CD4-positive, alpha-beta T cell treated with Interleukin-6 for 4 hours (primary cell): ENCODE data around the gene FRS3.

ENCODE experiments used
- DNase-seq: peaks from one replicate; pipeline ENCODE4 v3.0.0-alpha.2; 2020; ENCODE audit warnings: mixed read lengths

FRS3 gene

DNA sequence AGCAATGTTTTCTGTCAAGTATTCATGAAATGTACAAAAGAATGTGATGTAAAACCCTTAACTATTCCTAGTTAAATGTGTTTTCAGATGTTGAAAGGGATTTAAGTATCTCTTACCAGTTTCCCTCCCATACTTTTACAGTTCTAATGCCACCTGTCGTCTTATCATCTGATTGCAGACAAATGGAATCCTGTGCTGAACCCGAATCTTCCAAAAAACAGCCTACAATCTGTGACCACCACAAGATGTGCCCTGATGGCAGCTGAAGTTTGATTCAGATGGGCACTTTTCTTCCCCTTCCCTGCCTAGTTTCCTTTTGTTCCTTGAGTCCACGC lies 9.7 kb upstream of the FRS3 start:
- DNase-seq: no peak

DNA sequence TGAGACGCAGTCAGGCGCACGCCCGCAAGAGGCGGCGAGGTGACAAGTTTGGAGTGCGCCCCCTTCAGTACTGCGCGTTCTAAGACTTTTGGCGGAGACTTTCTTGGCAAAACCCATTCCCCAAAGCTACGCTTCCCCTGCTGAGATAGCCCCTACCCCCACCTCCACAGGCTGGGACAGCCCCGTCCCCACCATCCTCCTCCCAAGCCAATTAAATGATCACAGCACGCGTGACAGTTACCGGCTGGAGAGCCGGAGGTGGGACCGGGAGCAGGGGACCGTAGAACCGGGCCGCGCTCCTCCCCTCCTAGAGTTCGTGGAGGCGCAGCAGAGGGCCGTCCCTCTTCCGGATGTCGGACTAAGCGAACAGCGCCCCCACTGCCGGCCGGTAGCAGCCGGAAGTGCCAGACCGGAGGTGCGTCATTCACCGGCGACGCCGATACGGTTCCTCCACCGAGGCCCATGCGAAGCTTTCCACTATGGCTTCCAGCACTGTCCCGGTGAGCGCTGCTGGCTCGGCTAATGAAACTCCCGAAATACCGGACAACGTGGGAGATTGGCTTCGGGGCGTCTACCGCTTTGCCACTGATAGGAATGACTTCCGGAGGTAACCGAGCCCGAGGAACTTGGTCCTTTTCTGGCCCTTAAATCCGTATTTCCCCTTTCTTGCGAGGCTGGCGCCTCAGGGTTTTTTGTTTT lies 7.7 kb upstream of the FRS3 start, which contains the start of gene TOMM6:
TOMM6 (plus strand) TSS at position 476 of the 699 bp plus-strand sequence; CDS start at position 480, 4 bp downstream.
- DNase-seq: peak; percentile 96

DNA sequence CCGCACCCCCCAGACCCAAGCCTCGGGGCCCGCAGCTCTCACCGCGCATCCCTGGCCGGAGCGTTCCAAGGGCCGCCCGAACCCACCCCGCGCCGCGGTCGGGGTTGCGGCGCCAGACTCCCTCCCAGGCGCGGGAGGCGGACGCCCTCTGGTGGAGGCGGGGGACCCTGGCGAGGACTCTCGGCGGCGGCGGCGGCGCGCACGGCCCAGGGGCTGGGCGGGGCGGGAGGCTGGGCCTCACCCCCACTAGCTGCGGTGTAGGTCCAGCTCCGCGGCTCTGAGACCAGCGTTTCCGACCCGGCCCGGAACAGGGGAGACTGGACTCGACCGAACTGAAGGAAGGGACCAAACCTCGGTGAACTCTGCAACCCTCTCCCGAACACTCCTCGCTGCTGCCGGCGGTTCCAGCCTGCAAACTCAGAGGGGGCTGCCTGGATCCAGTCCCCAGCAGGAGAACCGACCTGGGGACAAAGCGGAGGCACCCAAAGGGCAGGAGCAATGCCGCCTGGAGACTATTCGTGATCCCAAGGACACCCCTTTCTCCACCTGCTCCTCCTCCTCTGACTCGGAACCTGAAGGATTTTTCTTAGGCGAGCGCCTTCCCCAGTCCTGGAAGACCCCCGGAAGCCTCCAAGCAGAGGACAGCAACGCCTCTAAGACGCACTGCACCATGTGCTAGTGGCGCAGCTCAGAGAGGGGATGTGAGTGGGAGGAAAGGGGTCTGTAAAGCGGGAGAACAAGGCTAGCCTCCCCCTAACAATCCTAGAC lies 6.9 kb upstream of the FRS3 start:
- peak; percentile 90 for DNase-seq

DNA sequence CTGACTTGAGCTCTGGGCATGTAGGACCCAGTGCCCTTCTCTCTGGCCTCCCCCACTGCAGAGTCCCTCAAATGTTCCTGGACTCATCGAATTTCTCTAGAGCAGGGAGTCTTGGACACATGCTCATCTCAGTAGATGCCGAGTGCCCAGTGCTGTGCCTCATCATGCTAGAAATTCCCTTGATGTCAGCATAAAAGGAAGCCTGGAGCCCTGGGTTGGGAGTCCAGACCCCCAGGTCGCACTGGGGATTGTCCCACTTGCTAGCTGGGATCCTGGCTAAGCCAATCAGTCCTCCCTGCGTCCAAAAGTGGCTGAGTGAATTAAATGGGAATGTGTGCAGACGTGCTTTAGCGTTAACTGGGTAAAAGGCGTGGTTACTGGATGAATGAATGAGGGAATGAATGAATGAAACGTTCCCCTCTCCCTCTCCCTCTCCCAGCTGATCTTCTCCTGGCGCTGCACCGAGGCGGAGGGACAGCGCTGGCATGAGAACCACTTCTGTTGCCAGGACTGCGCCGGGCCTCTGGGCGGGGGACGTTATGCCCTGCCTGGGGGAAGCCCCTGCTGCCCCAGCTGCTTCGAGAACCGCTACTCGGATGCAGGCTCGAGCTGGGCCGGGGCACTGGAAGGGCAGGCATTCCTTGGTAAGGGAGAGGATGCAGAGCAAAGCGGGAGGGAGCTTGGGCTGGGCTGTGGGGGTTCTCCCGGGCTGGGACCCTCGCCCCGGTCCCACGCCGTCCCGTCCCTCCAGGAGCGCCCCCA lies 6.2 kb upstream of the FRS3 start:
- DNase-seq: no peak

DNA sequence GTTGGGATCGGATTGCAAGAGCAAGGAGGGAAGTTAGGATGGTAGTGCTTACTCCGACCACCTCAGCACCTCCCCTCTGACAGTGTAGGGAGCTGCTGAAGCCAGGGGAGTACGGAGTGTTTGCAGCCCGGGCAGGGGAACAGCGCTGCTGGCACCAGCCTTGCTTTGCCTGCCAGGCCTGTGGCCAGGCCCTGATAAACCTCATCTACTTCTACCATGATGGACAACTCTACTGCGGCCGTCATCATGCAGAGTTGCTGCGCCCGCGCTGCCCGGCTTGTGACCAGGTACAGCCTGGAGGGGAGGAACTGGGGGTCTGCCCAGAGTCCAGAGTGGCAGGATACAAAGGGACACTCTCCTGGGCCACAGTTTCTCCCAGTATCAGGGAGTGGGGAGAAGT lies 5.6 kb upstream of the FRS3 start:
- DNase-seq: no peak

DNA sequence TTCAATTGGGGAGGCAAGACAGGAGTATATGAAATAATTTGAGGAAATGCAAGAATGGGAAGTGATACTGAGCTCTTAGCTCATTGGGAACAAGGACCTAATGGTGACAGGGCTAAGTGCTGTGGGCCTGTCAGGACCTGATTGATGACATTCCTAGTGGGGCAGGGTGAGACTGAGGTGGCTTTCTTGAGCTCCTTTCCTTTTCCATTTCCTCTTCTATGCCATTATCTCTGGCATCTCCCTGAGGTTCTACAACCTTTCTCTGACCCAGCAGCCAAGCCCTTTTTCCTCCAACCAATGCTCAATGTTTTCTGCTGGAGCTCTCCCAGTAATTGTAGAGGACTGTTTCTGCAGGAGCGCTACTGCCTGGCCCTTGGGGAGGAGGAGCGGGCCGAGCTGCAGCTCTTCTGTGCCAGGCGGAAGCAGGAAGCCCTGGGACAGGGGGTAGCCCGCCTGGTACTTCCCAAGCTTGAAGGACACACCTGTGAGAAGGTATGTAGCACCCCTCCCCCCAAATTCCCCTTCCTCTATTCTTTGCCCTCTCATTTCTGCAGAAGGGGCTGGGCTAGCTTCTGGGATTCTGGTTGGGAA lies 5.0 kb upstream of the FRS3 start:
- DNase-seq: no peak

DNA sequence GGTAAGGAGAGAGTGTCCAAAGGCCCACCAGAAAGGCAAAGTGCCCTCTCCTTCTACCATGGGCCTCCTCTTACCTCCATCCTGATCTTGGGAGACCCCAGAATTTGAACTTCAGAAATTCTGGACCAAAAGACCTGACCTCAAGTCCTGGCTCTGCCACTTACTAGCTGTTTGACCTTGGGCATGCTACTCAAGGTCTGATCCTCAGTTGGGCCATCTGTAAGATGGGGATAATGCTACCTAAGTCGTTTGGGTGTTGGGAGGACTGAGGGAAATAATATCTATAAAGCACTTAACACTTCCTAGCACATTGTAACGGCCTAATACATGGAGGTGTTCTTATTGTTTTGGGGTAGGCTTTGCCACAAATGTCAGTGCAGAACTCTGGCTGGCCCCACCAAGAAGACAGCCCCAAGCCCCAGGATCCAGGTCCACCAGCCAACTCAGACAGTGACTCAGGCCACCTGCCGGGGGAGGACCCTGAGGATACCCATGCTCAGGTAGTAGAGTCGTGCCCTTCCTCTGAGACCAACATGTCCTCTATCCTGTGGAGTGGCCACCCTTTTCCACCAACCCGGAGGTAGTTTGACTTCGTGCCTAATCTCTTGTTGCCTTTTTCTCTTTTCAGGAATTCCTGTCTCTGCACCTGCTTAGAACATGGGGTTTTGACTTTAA lies 3.5 kb upstream of the FRS3 start:
- no peak for DNase-seq

DNA sequence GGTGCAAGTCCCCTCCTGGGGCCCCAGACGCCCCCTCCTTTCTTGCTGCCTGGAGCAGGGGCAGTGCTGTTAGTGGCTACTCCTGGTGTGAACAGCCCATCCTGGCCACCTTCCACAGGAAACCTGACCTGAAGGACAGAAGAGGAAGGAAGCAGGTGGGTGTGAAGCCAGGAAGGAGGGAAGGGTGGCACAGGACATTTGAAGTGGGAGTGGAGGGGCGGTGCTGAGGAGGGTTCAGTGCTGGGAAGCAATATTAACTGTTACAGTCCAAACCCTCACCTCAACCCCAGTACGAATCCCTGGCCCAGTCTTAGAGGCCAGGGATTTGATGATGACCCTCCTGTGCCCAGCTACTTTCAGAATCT lies 1.6 kb upstream of the FRS3 start:
- no peak for DNase-seq

DNA sequence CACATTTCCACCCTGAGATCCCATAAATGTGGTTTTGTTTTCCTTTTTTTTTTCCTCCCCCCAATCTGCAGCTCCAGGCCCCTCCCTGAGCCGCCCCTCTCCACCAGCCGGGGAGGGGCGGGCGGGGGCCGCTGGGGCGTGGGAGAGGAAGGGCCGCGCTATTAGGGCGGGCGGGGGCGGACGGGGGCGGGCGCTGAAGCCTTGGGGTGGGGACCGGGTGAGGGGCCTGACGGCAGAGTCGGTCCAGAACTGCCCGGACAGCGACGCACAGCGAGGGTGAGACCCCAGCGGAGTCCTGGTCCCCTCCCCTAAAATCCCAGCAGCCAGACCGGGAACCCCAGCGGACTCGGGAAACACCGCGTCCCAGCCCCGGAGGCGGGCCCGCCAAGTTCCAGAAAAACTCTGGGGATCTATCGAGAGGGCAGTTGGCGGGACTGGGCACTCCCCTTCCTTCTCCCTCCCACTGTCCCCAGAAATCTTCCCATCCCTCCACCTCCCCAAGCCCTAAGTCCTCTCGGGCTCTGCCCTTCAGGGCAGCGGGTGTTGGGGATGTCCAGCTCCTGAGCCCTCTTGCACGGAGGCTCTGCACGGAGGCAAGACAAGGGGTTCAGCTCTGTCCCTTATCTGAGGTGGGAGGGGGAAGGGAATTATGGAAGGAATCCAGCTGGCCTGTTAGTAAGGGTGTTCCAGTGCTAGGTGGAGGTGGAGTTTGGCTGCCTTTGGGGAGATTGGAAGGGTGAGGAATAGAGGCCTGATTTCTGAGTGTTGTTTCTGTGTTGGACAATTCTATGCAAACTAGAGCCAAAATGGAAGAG lies 1.1 kb upstream of the FRS3 start, which contains the start of gene PRICKLE4:
PRICKLE4 (plus strand) TSS at position 232 of the 815 bp plus-strand sequence. CDS start 2,692 bp downstream, outside the sequence.
- no peak for DNase-seq

DNA sequence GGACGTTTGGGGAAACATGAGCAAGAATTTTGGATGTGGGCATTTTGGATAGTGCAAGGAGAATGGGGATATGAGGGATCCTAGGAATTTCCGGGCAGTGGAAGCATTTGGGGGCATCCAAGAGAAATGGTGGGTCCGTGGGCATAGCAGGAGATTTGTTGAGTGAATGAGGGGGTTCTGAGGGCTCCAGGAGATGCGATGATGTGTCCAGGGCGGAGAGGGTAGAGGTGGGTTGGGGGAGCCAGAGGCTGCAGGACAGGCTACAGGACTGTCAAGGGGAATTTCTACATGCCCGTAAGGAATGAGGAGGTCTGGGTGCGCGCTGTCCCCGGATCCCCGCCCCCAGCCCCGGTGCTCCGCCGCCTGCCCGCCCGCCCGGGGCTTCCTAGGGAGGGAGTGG lies 364 bp downstream of the FRS3 start:
- no peak for DNase-seq

DNA sequence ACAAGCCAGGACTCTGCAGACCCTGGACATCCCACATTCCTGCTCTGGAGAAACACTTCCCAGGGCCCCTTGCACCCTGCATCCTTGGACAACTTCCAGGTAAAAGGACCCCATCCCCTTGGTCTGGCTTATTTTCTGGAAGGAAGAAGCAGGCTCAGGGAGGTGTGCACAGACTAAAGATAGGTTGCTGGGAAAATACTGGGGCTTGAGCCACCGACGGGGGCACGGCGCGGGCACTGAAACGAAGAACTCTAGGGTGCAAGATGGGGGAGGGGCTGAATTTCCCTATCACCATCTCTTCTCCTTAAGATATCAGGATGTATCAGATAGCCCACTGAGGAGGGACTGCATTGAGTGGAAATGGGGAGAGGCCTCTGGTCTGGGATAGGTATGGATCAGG lies 805 bp downstream of the FRS3 start:
- no peak for DNase-seq

DNA sequence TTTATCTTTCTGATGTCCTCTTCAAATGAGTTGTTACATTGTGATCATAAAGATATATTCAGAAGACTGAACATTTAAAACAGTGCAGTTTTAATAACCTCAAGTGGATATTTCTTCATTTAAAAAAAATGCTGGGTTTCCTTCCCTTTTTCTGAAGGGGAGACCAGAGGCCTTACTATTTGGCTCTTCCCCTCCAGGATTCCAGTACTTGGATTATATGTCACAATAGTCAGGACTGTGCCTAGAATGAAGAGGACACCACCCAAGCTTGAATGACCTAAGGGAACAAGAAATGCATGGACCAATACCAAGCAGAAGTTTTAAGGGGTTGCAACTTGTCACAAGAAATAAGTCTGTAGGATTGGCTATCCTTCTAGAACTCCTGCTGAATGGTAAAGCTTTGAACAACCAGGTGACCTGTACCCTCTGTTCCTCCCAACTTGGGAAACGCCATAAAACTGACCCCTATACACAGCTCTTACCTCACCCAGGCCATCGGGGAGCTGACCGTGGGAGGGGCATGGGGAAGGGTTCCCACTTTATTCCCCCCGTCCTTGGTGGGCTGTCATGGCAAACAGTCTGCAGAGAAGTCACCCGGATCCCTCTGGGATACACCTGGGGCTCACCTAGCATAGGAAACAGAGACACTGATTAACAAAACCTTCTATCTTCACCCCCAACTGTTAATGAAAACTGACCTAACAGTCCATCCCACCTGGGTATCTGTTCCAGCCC lies 2.0 kb downstream of the FRS3 start:
- no peak for DNase-seq

DNA sequence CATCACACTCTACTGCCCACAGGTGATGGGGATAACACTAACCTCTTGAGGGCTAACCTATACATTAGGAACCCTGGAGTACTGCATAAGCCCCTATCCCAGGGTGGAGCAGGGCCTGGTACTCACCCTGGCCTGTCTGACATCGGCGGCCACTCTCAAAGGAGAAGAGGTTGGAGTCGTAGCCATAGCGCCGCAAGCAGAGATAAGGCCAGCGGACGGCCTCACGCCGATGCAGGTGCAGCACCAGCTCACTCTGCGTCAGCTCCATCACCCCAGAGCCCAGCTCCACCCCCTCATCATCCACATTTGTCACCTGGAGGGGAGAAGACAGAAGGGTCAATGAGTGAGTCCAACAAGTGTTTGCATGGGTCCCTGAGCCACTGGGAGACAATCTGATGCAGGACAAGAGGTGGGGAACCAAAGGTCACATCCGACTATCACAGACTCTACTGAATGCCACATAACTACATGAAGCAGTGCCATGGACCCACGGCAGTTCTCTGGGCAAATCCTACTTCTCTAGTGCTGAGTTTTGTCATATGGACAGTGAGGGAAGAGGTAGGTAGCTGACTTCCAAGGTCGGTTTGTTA lies 4.3 kb downstream of the FRS3 start:
- no peak for DNase-seq

DNA sequence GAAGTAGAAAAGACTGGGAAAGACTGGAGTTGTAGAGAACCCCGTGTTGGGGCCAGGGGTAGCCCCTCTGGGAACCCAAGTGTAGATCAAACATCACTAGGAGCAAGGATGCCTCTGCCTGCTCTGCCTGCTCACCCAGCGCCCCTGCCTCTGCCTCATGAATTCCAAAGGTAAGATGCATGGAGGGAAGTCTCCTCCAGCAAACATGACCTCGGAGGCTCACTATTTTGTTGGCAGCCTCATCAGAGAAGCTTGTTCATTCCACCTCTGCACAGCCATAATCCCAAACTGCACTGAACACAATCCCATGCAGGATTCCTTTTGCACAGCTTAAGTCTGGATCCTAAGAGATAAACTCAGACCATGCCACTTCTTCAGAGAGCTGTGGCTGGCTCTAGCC lies 4.9 kb downstream of the FRS3 start:
- no peak for DNase-seq

DNA sequence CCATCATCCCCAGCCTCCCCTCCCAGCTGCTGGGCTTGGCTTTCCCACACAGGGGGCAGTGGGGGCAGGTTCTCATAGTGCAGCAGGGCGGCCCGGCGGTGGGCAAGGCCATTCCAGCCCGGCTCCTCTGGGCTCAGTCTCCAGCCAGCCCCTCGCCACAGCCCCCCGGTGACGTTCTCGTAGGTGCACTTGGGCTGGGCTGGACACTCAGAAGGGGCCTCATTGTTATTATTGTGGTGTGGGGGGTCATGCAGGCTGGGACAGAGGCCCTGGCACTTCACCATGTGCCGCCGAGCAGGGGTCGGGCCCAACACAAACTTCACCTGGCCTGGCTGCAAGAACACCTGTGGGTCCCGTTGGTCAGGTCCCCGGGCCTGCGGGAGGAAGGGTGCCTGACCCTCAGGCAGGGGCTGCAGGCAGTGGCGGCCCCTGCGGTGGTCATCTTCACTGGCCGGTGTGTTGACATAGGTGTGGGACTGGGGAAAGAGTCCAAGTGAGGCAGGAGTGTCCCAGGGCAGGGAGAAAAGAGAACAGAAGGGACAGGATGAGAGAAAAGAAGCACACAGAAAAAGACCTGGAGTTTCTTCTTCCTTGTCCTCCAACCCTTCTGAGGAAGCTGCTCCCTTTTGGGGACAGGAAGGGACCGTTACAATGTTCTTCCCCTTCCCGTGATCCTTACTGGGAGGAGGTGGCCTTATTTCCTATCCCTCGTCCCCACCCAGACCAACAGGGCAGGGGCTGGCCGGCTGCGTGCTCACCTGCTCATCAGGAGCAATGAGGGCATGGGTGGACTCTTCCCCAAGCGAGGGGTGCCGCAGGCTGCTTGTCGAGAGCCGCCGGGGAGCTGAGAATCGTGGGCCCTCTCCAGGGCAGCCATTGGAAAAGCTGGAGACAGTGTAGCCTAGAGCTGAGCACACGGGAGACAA lies 8.4 kb downstream of the FRS3 start:
- no peak for DNase-seq

DNA sequence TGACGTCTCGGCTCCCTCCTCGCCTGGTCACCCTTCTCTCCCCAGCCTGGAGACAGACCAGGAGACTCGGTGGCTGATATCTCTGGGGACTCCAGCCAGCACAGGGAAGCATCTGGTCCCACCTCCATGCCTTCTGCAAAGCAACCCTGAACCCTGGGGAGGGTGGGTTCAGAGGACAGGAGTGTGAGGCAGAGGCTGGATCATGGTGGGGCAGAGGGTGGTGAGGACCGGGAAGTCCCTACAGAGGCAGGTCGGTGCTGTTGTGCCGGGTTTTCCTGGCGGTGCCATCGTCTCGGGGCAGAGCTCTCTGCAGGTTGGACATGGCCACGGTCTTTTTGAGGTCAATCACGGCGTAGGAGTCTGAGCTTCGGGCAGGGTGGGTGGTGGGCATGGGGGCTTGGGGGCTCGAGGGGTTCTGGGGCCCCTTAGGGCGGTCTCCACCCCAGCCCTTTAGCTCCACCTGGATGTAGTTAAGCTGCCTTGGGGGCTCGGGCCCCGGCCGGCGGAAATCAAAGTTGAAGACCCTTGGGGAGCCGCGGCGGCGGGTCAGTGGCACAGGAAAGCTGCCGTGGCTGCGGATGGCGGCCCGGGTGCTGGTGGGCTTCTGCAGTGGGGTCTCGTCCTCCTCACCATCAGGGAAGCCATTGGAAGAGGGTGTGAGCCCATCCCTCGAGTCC lies 9.2 kb downstream of the FRS3 start:
- no peak for DNase-seq

DNA sequence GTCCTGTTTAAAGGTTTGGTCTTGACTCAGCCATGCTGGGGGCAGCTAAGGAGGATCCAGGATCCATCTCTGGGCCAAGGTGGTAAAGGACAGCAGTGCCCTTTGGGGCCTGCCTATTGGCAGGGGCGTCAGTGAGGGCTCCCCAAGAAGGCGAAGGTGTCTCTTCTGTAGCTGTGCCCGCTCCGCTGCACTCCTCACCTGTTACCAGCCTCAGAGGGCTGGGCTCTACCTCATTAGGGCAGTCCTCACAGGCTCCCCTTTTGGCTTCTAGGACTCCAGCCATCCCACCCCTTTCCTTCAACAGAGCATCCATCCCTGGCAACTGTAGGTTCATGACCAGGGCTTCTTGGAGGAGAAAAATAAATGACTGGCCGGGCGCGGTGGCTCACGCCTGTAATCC lies 10.3 kb downstream of the FRS3 start:
- no peak for DNase-seq

DNA sequence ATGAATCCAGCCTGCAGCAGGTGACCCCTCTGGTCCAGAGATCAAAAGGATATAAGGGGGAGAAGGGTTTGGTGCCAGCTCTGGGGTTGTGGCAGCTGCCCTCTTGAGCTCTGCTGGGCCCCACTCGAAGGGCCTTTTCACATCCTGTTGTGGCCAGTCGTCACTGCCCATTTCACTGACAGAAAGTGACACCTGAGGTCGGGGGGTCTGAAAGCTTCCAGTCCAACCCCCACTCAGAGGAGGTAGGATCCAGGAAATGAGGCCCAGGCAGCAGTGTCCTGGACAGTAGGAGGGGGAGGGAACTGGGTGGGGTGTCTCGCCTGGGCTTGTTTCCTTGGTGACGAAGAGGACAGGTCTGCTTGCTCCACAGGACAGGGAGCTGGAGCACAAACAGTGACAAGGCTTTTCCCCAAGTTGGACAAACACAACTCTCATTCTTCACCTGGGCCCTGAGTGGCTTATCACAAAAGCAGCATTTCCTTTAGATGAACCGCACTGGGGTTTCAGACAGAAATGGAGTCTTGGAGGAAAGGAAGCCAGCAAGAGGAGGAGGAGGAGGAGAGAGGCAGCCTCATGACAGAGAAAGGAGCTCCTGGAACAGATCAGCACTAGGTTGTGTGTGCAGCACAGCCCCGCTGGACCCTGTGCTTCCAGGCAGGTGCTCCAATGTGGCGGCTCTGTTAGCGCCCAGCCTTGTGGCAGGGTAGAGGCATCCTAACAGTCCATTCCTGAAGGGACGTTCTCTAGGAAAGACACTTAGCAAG lies 11.0 kb downstream of the FRS3 start:
- no peak for DNase-seq
